Naive thymus-derived CD8-positive, alpha-beta T cell (primary cell): ENCODE data around the gene MPST. TPM values are rescaled to one million over a fixed set of nuclear protein-coding genes. Genes with fewer than 3 reads are reported as not detected.

Source experiments
- ATAC-seq, 2 donors: fragments of 150-1000 bp; cut with Tn5 transposase in 1 of 2; sonication (Bioruptor Pico), chemical (Tn5 transposase) in 1 of 2; 1 replicate in 1 of 2; 2 replicates in 1 of 2; pipeline ENCODE4 v1.10.0; 2021; ENCODE audit warnings: mild to moderate bottlenecking in 2 of 2, moderate library complexity in 2 of 2
- POLR2A ChIA-PET: fragments of 350-600 bp; sonication (Branson Sonifier 250); formaldehyde crosslinking; loops from one replicate; lab custom pipeline; 2021; ENCODE audit warnings: antibody characterized with exemption; lab: Charles Lee
- DNase-seq, 10 donors: peaks; one replicate each; pipeline versions ENCODE4 v3.0.0 to v3.0.0-alpha.2; 2020 to 2022
- H3K27ac Mint-ChIP-seq, 10 donors: one replicate each; pipeline ENCODE4 v1.8.0; 2020 to 2022; ENCODE audit warnings: mild to moderate bottlenecking in 10 of 10, mixed read lengths in 10 of 10, moderate library complexity in 4 of 10, inconsistent platforms in 1 of 10
- H3K27me3 Mint-ChIP-seq, 5 donors: one replicate each; pipeline ENCODE4 v1.8.0; 2021 to 2022; ENCODE audit warnings: mixed read lengths in 5 of 5
- H3K36me3 Mint-ChIP-seq, 3 donors: one replicate each; pipeline ENCODE4 v1.8.0; 2020 to 2022; ENCODE audit warnings: mixed read lengths in 3 of 3, mild to moderate bottlenecking in 2 of 3, inconsistent platforms in 1 of 3
- H3K4me1 Mint-ChIP-seq, 4 donors: one replicate each; pipeline ENCODE4 v1.8.0; 2021 to 2022; ENCODE audit warnings: mixed read lengths in 4 of 4
- H3K4me3 Mint-ChIP-seq, 10 donors: one replicate each; pipeline ENCODE4 v1.8.0; 2020 to 2022; ENCODE audit warnings: mild to moderate bottlenecking in 10 of 10, mixed read lengths in 10 of 10, moderate library complexity in 6 of 10, inconsistent platforms in 1 of 10
- H3K9me3 Mint-ChIP-seq, 9 donors: one replicate each; pipeline ENCODE4 v1.8.0; 2020 to 2022; ENCODE audit warnings: mixed read lengths in 9 of 9, mild to moderate bottlenecking in 3 of 9, inconsistent platforms in 1 of 9, moderate library complexity in 1 of 9
- polyA plus RNA-seq, 3 donors: library from polyadenylated mRNA; unstranded; fragments of 300-500 nt; fragmentation: Illumina TruSeq; gene quantifications; one replicate each; pipeline ENCODE4 v1.2.3, GENCODE V29; 2021
- total RNA-seq, 8 experiments: library from RNA in 2 of 8; stranded (reverse) in 2 of 8; gene quantifications; one replicate each; pipeline ENCODE4 v1.2.3 and lab custom pipeline; 2021 to 2026

The MPST gene
- total and polyA plus RNA-seq, 5 experiments from 2014 or later: 0.34 to 9.7 (median 1.5) TPM

GRCh38 chr22:37072673-37073072 is 53.1 kb downstream of the MPST start:
- Mint-ChIP-seq H3K4me3 (no peak overlapping the region), H3K9me3 (no peaks in the 10 kb centered on the region), H3K27ac (no peak overlapping the region), H3K36me3 (no peaks in the 10 kb centered on the region), H3K27me3 (peaks cover 2 to 21% (median 15%) of the 10 kb centered on the region in 5 donors), H3K4me1 (peaks cover 2 to 10% (median 8%) of the 10 kb centered on the region in 4 donors)
- DNase-seq: no peak
- ATAC-seq: no peak
- POLR2A ChIA-PET: interaction anchor here (0.7 kb wide), 1 partner anchor 114 kb away, joined by 4 read pairs; no protein-coding TSS in a partner anchor

- no peak overlapping the region for H3K27ac Mint-ChIP-seq
- H3K4me1 Mint-ChIP-seq: peaks cover 17 to 20% (median 18%) of the 10 kb centered on the region in 4 donors
- H3K4me3 Mint-ChIP-seq: no peak overlapping the region
- no peaks in the 10 kb centered on the region for H3K36me3 Mint-ChIP-seq
- no peaks in the 10 kb centered on the region for H3K9me3 Mint-ChIP-seq
- DNase-seq (no peak), ATAC-seq (no peak)
- H3K27me3 Mint-ChIP-seq: peaks cover 0 to 14% (median 7%) of the 10 kb centered on the region in 5 donors
- POLR2A ChIA-PET: interaction anchor here (0.6 kb wide), 1 partner anchor 384 kb away, joined by 3 read pairs; no protein-coding TSS in a partner anchor
These were observed 55.0 kb downstream of the MPST start for GRCh38 chr22:37074537-37074936.

GRCh38 chr22:37075046-37075445 is 55.5 kb downstream of the MPST start:
- Mint-ChIP-seq H3K36me3 (no peaks in the 10 kb centered on the region), H3K4me1 (peaks cover 21 to 25% (median 22%) of the 10 kb centered on the region in 4 donors), H3K9me3 (no peaks in the 10 kb centered on the region), H3K4me3 (no peak overlapping the region), H3K27me3 (peaks cover 0 to 9% (median 2%) of the 10 kb centered on the region in 5 donors), H3K27ac (no peak overlapping the region)
- POLR2A ChIA-PET: no interaction called here
- ATAC-seq (no peak), DNase-seq (no peak)

- Mint-ChIP-seq H3K27ac (peak overlapping the region in 2 of 10 donors; percentile 25 to 62), H3K9me3 (no peaks in the 10 kb centered on the region), H3K4me1 (peaks cover 23 to 31% (median 29%) of the 10 kb centered on the region in 4 donors), H3K36me3 (no peaks in the 10 kb centered on the region), H3K4me3 (no peak overlapping the region), H3K27me3 (peaks cover 0 to 8% (median 0%) of the 10 kb centered on the region in 5 donors)
- DNase-seq (no peak), ATAC-seq (no peak)
- POLR2A ChIA-PET: interaction anchor here (1.2 to 1.5 kb wide), 2 partner anchors 13 to 73 kb away, joined by 3 to 4 read pairs; no protein-coding TSS in a partner anchor
These were observed 56.4 kb downstream of the MPST start for GRCh38 chr22:37075822-37076433.

- no peaks in the 10 kb centered on the region for H3K9me3 Mint-ChIP-seq
- ATAC-seq: peak in 1 of 2 donors; percentile 50
- H3K36me3 Mint-ChIP-seq: no peaks in the 10 kb centered on the region
- peak overlapping the region; percentile 95 to 100 (median 99) for H3K27ac Mint-ChIP-seq
- POLR2A ChIA-PET: interaction anchor here (0.7 to 1.0 kb wide), 3 partner anchors 72 to 461 kb away, joined by 4 to 6 read pairs (median 5); partner anchors contain the start of gene IL2RB
- peak overlapping the region in 9 of 10 donors; percentile 25 to 74 (median 57) for H3K4me3 Mint-ChIP-seq
- DNase-seq: peak; percentile 64 to 87 (median 84)
- H3K27me3 Mint-ChIP-seq: peaks cover 0 to 8% (median 0%) of the 10 kb centered on the region in 5 donors
- peaks cover 27 to 39% (median 32%) of the 10 kb centered on the region in 4 donors for H3K4me1 Mint-ChIP-seq
These were observed 58.4 kb downstream of the MPST start for GRCh38 chr22:37077802-37078448.

- H3K9me3 Mint-ChIP-seq: no peaks in the 10 kb centered on the region
- H3K4me1 Mint-ChIP-seq: peaks cover 30 to 39% (median 32%) of the 10 kb centered on the region in 4 donors
- peak overlapping the region in 9 of 10 donors; percentile 70 to 79 (median 73) for H3K4me3 Mint-ChIP-seq
- DNase-seq (peak in 1 of 10 donors; percentile 6), ATAC-seq (peak in 1 of 2 donors; percentile 19)
- peaks cover 0 to 8% (median 0%) of the 10 kb centered on the region in 5 donors for H3K27me3 Mint-ChIP-seq
- POLR2A ChIA-PET: interaction anchor here (1.0 to 1.6 kb wide), 9 partner anchors 11 to 159 kb away, joined by 3 to 22 read pairs (median 6); partner anchors contain the start of gene IL2RB
- no peaks in the 10 kb centered on the region for H3K36me3 Mint-ChIP-seq
- peak overlapping the region; percentile 95 to 100 (median 99) for H3K27ac Mint-ChIP-seq
These were observed 59.6 kb downstream of the MPST start for GRCh38 chr22:37079158-37079557.

Other genes starting within 250 kb of the MPST start
- gene IFT27, start 243.6 kb upstream of the MPST start, total RNA-seq: 10 to 100 TPM; 29.0 to 30.3 TPM
- 1 to 10 TPM; 8.1 to 10.0 (median 9.1) TPM for gene IFT27, start 243.6 kb upstream of the MPST start, polyA plus RNA-seq
- gene PVALB, start 202.7 kb upstream of the MPST start, total RNA-seq: not detected
- not detected for gene PVALB, start 202.7 kb upstream of the MPST start, polyA plus RNA-seq
- 1 to 10 TPM; 2.8 to 3.1 TPM for gene NCF4, start 158.7 kb upstream of the MPST start, total RNA-seq
- gene NCF4, start 158.7 kb upstream of the MPST start, polyA plus RNA-seq: under 1 TPM in 2 of 3 donors, not detected in 1; 0.39 to 0.64 TPM
- gene CSF2RB, start 106.1 kb upstream of the MPST start, total RNA-seq: under 1 TPM; 0.41 to 0.60 TPM
- not detected for gene CSF2RB, start 106.1 kb upstream of the MPST start, polyA plus RNA-seq
- not detected for gene TST, start 295 bp upstream of the MPST start, total RNA-seq
- gene TST, start 295 bp upstream of the MPST start, polyA plus RNA-seq: 1 to 10 TPM in 1 of 3 donors, not detected in 2; 1.5 TPM
- gene KCTD17, start 32.0 kb downstream of the MPST start, total RNA-seq: 10 to 100 TPM; 26.1 to 26.6 TPM
- gene KCTD17, start 32.0 kb downstream of the MPST start, polyA plus RNA-seq: 10 to 100 TPM in 2 of 3 donors, 1 to 10 TPM in 1; 9.1 to 12.1 (median 10.3) TPM
- under 1 TPM; 0.27 to 0.36 TPM for gene TMPRSS6, start 90.0 kb downstream of the MPST start, total RNA-seq
- gene TMPRSS6, start 90.0 kb downstream of the MPST start, polyA plus RNA-seq: under 1 TPM; 0.05 to 0.09 (median 0.06) TPM
- 10 to 100 TPM; 31.1 to 34.2 TPM for gene IL2RB, start 130.2 kb downstream of the MPST start, total RNA-seq
- 100 to 1,000 TPM in 1 of 3 donors, 10 to 100 TPM in 2; 74.9 to 113 (median 81.1) TPM for gene IL2RB, start 130.2 kb downstream of the MPST start, polyA plus RNA-seq
- 10 to 100 TPM; 24.6 to 25.7 TPM for gene C1QTNF6, start 168.5 kb downstream of the MPST start, total RNA-seq
- 1 to 10 TPM in 2 of 3 donors, under 1 TPM in 1; 0.68 to 4.0 (median 1.7) TPM for gene C1QTNF6, start 168.5 kb downstream of the MPST start, polyA plus RNA-seq
- 10 to 100 TPM; 13.5 to 13.7 TPM for gene SSTR3, start 192.7 kb downstream of the MPST start, total RNA-seq
- 1 to 10 TPM; 2.9 to 7.3 (median 4.2) TPM for gene SSTR3, start 192.7 kb downstream of the MPST start, polyA plus RNA-seq
- 100 to 1,000 TPM; 295 to 297 TPM for gene RAC2, start 224.5 kb downstream of the MPST start, total RNA-seq
- gene RAC2, start 224.5 kb downstream of the MPST start, polyA plus RNA-seq: 1,000 to 10,000 TPM in 2 of 3 donors, 100 to 1,000 TPM in 1; 740 to 1,115 (median 1,110) TPM